SK-N-MC (cell line): ENCODE data around the gene USP22.

Source experiments
- DNase-seq: peaks from one replicate; pipeline ENCODE4 v3.0.0-alpha.2; 2011; ENCODE audit warnings: low read depth, low spot score
- H3K27ac ChIP-seq: fragments of 200-600 bp; sonication (generic); 2 replicates; pipeline ENCODE4 v1.5.1; 2016; ENCODE audit warnings: mixed run types
- H3K36me3 ChIP-seq: fragments of 200-600 bp; sonication (generic); 2 replicates; pipeline ENCODE4 v1.6.1; 2017; ENCODE audit warnings: antibody characterized with exemption, low read length, mixed read lengths; ENCODE audit not compliant: insufficient read depth
- H3K4me3 ChIP-seq: fragments of 200-600 bp; sonication (generic); 2 replicates; pipeline ENCODE4 v1.5.1; 2016
- H3K9ac ChIP-seq: fragments of 200-600 bp; sonication (generic); 2 replicates; pipeline ENCODE4 v1.8.0; 2017; ENCODE audit warnings: mixed run types, mixed read lengths; ENCODE audit not compliant: insufficient read length
- H3K9me3 ChIP-seq: fragments of 200-600 bp; sonication (generic); 2 replicates; pipeline ENCODE4 v1.6.1; 2017; ENCODE audit warnings: low read depth, mild to moderate bottlenecking, antibody characterized with exemption, low read length, moderate library complexity, mixed read lengths
- EZH2 ChIP-seq: fragments of 200-600 bp; sonication (generic); IDR thresholded peaks from one replicate; pipeline ENCODE4 v1.6.1; 2017; ENCODE audit warnings: antibody characterized with exemption
- FOXP2 ChIP-seq: optimal IDR thresholded peaks from 2 replicates; pipeline ENCODE3; 2011; ENCODE audit warnings: mild to moderate bottlenecking, moderate library complexity; ENCODE audit not compliant: insufficient read depth; ENCODE audit errors: extremely low read length, control extremely low read depth
- POLR2AphosphoS5 ChIP-seq: IDR thresholded peaks from 2 replicates; pipeline ENCODE4 v1.6.1; 2012; ENCODE audit warnings: mild to moderate bottlenecking, low read depth, low read length, borderline replicate concordance

Gene USP22

DNA sequence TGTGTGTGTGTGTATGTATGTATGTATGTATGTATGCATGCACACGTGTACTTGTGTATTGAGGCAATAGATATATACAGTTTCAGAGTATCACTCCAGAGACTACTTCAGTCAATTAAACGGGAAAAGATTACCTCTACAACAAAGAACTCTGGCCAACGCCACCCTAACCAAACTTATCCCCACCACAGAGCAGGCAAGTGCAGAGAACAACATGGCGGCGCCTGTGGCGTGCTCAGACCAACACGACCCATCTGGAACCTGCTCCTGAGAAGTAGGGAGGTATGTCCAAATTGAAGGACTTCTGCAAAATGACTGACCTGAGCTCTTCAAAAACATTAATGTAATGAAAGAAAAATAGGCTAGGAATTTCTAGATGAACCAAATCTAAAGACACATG, 12.4 kb downstream of the USP22 start:
- Histone ChIP-seq H3K4me3 (no peak overlapping the region), H3K9ac (no peak overlapping the region), H3K9me3 (no peaks in the 10 kb centered on the region), H3K27ac (no peak overlapping the region), H3K36me3 (peaks cover 57% of the 10 kb centered on the region)
- DNase-seq: no peak
- TF ChIP-seq EZH2 (no peak), POLR2AphosphoS5 (no peak), FOXP2 (no peak)

DNA sequence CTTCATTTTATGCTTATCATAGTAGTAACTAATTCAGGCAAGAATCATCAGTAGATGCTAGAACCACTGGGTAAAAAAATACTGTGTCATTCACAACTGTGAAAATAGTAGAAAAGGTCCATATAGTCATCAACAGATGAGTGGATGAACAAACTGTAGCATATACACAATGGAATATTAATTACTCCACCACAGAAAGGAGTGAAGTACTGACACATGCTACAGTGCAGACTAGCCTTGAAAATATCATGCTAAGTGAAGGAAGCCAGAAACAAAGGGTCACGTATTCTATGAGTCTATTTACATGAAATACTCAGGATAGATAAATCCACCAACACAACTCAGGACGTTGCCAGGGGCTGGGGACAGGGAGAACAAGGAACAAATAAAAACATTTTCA, 13.3 kb downstream of the USP22 start:
- no peak overlapping the region for H3K27ac ChIP-seq
- H3K9ac ChIP-seq: no peak overlapping the region
- peaks cover 66% of the 10 kb centered on the region for H3K36me3 ChIP-seq

DNA sequence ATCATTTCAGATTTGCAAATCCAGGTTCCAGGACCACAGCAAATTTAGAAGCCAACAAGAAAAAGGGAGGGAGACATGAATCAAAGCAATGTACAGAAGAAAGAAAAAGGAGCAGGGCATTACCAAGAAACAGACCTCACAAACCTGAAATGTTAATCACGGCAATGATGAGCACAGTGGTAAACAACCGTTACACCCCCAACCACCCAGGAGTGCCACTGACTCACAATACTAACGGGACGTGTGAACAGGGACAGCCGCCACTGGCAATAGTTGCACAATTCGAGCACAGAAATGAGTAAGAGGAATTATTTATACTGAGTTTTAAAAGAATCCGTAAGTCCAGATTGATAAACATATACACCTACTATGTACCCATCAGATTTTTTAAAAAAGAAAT, 13.8 kb downstream of the USP22 start:
- no peak for DNase-seq
- Histone ChIP-seq H3K9ac (no peak overlapping the region), H3K9me3 (no peaks in the 10 kb centered on the region), H3K36me3 (peaks cover 71% of the 10 kb centered on the region), H3K4me3 (no peak overlapping the region), H3K27ac (no peak overlapping the region)
- TF ChIP-seq EZH2 (no peak), POLR2AphosphoS5 (no peak), FOXP2 (no peak)

More for the DNA sequence above, 13.3 kb downstream of the USP22 start:
- Histone ChIP-seq H3K9me3 (no peaks in the 10 kb centered on the region), H3K4me3 (no peak overlapping the region)
- DNase-seq: no peak
- TF ChIP-seq EZH2: no peak

DNA sequence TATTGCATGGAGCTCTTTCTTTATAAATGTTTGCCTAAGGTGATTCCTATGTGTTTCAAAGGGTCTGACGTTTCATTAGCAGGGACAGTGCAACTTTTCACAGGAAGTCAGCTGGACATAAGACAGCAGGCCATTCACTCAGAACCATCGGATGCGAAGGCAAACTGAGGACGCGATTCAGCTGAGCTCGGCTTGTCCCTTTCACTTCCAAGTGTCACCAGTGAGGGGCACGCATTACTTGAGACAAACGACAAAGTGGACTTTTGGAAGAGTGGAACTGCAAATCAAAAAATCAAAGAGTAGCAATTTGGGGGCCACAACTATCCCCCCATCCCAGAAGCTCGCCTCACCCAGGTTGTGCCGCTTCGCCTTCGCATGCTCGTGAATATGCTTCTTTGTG, 14.6 kb downstream of the USP22 start:
- no peak overlapping the region for H3K9ac ChIP-seq
- peaks cover 79% of the 10 kb centered on the region for H3K36me3 ChIP-seq
- H3K27ac ChIP-seq: no peak overlapping the region
- H3K4me3 ChIP-seq: no peak overlapping the region
- no peaks in the 10 kb centered on the region for H3K9me3 ChIP-seq
- TF ChIP-seq POLR2AphosphoS5 (no peak), FOXP2 (no peak), EZH2 (no peak)
- no peak for DNase-seq

DNA sequence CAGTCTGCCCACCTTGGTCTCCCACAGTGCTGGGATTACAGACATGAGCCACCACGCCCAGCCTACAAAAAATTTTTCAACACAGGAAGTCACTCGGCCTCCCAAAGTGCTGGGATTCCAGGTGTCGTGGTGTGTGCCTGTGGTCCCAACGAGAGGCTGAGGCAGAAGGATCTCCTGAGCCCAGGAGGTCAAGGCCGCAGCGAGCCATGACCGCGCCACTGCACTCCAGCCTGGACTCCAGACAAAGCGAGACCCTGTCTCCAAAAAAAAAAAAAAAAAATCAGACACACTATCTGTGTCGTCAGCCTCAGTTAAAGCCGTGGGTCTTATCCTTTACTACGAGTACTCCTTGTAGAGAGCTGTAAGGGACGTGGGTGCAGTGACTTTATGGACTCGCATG, 15.8 kb downstream of the USP22 start:
- H3K36me3 ChIP-seq: peaks cover 75% of the 10 kb centered on the region
- no peak overlapping the region for H3K4me3 ChIP-seq
- TF ChIP-seq POLR2AphosphoS5 (no peak), EZH2 (no peak), FOXP2 (no peak)

DNA sequence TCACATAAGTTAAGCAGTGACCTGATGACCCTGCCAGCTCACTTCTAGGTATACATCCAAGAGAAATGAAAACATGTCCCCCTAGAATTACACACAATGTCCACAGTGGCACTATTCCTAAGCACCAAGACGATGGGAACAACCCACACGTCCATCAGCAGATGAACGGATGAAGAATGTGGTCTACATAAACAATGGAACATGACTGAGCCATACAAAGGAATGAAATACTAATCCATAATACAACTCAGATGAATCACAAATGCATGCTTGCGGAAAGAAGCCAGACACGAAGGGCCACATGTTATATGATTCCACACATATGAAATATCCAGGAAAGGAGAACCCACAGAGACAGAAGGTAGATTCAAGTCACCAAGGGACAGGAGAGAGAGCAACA, 17.4 kb downstream of the USP22 start:
- H3K4me3 ChIP-seq: no peak overlapping the region
- peaks cover 84% of the 10 kb centered on the region for H3K36me3 ChIP-seq
- no peak overlapping the region for H3K9ac ChIP-seq
- no peak overlapping the region for H3K27ac ChIP-seq
- H3K9me3 ChIP-seq: no peaks in the 10 kb centered on the region
- TF ChIP-seq POLR2AphosphoS5 (no peak), EZH2 (no peak), FOXP2 (no peak)
- DNase-seq: no peak

More for the DNA sequence above, 15.8 kb downstream of the USP22 start:
- Histone ChIP-seq H3K9ac (no peak overlapping the region), H3K27ac (no peak overlapping the region), H3K9me3 (no peaks in the 10 kb centered on the region)
- DNase-seq: no peak

DNA sequence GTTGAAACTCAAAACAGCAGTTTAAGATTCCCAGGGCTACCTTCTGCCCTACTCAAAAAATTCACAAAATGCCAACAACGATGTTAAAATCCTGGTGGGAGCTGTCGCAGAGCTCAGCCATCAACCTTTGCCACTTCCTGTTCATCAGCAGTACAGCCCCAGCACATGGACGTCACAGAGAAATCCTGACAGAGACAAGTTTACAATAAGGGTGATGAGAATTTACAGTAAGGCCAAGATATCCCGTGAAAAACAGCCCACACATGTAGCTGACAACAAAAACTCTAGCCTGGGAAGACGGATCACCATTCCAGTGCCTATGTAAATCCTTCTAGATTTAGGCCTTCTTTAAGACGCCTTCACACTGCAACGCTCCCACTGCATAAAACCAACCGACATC, 18.8 kb downstream of the USP22 start:
- H3K9ac ChIP-seq: no peak overlapping the region
- H3K27ac ChIP-seq: no peak overlapping the region
- DNase-seq: no peak
- peaks cover 92% of the 10 kb centered on the region for H3K36me3 ChIP-seq
- H3K4me3 ChIP-seq: no peak overlapping the region
- no peak for TF ChIP-seq EZH2
- TF ChIP-seq POLR2AphosphoS5: no peak
- TF ChIP-seq FOXP2: no peak
- H3K9me3 ChIP-seq: no peaks in the 10 kb centered on the region

DNA sequence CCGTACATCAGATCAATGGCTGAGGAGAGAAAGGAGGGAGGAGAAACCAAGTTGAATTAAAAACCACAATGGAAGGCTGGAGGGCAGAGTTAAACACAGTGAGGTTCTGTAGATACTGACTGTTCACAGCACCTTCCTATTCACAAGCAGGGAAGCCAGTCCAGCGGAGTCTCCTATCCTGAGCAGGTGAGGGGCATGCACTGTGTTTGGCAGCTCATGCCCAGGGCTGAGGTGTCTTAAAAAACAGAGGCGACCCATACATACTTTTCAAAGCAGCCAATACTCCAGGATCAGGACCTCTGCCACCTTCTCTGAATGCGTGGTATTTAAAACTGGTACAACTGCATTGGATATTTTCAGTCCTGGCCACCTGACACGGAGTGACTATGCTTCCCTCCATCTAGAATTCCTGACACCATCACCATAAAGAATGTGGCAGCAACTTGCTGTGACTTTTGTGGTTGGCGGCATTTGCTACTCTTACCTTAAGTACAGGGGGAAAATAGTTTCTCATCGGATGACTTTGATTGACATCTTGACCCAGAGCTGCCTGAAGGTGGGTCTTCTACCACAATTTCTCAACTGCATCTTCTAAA, 21.5 kb downstream of the USP22 start:
- Histone ChIP-seq H3K9ac (no peak overlapping the region), H3K36me3 (peaks cover 92% of the 10 kb centered on the region), H3K4me3 (no peak overlapping the region), H3K9me3 (no peaks in the 10 kb centered on the region), H3K27ac (no peak overlapping the region)
- TF ChIP-seq POLR2AphosphoS5: no peak
- no peak for TF ChIP-seq EZH2
- TF ChIP-seq FOXP2: no peak
- DNase-seq: no peak

DNA sequence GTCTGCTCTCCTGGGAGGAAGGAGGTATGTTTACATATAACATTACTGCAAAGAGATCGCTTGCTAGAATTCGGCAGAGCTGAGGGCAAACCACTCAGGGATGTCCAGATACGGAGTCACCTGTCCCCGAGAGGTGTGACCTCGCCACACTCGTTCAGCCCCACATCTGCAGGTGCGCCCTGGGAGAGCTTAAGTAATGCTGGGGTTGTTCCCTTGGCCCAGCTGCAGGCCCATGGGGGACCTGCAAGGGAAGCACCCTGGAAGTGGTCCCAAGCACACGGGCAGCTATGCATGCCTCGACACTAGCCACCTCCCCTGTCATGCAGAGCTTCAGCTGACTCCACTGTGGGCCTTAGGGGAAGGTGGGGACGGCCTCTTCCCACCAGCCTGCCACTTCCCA, 22.2 kb downstream of the USP22 start:
- no peak for TF ChIP-seq FOXP2
- TF ChIP-seq EZH2: no peak
- no peak for TF ChIP-seq POLR2AphosphoS5
- DNase-seq: no peak
- Histone ChIP-seq H3K9me3 (no peaks in the 10 kb centered on the region), H3K27ac (no peak overlapping the region), H3K4me3 (no peak overlapping the region), H3K36me3 (peaks cover 92% of the 10 kb centered on the region), H3K9ac (no peak overlapping the region)
